GM12878 (cell line): Measurements from ENCODE around the gene NFATC2. TPM values are rescaled to one million over a fixed set of nuclear protein-coding genes. Genes with fewer than 3 reads are reported as not detected.

Experiments
- ATAC-seq: fragments of 200-7000 bp; cut with Tn5 transposase; 3 replicates; pipeline ENCODE4 v1.9.1; 2020; ENCODE audit warnings: mild to moderate bottlenecking, moderate library complexity
- BruUV-seq: library from RNA; stranded (reverse); fragments of 400-500 nt; replicated peaks from 2 replicates; lab custom pipeline; 2021; lab: Mats Ljungman, UMichigan
- CTCF ChIA-PET: fragments of 300-600 bp; sonication (Branson Sonifier 250); formaldehyde crosslinking; extraction: SDS; loops from one replicate; lab custom pipeline; 2021; ENCODE audit warnings: inconsistent platforms; lab: Yijun Ruan, JAX
- POLR2A ChIA-PET: fragments of 350-600 bp; formaldehyde crosslinking; extraction: SDS; loops from one replicate; lab custom pipeline; 2021; ENCODE audit warnings: inconsistent platforms; lab: Charles Lee
- RAD21 ChIA-PET: fragments of 300-600 bp; sonication (Branson Sonifier 250); formaldehyde crosslinking; loops from one replicate; lab custom pipeline; 2023; ENCODE audit warnings: antibody characterized with exemption; ENCODE audit not compliant: unreplicated experiment; lab: Charles Lee
- SMC1A ChIA-PET: fragments of 300-600 bp; sonication (Branson Sonifier 250); formaldehyde crosslinking; loops from one replicate; lab custom pipeline; 2023; ENCODE audit not compliant: unreplicated experiment, uncharacterized antibody; lab: Charles Lee
- DNase-seq: peaks from one replicate; pipeline ENCODE4 v3.0.0-alpha.2; 2011; ENCODE audit warnings: low read depth, low spot score
- FAIRE-seq: peaks from 3 replicates; lab custom pipeline; 2011; peaks lifted over from hg19 to GRCh38; lab: Jason Lieb, UNC
- H2AFZ ChIP-seq: 2 replicates; pipeline ENCODE4 v1.6.0; 2011; ENCODE audit warnings: low read depth, low read length, control low read depth; ENCODE audit not compliant: control insufficient read depth
- H3K27ac ChIP-seq: 2 replicates; pipeline ENCODE4 v1.5.1; 2011; ENCODE audit warnings: control low read depth; ENCODE audit not compliant: control insufficient read depth, insufficient read depth
- H3K27me3 ChIP-seq, 2 experiments: replicated peaks in 1 of 2; 2 replicates each; pipeline versions ENCODE4 v1.6.0 to v1.6.1; 2011; ENCODE audit warnings: low read length in 1 of 2; ENCODE audit not compliant: control insufficient read depth in 2 of 2, insufficient read depth in 2 of 2
- H3K36me3 ChIP-seq, 2 experiments: 2 replicates each; pipeline ENCODE4 v1.5.1; 2011; ENCODE audit warnings: low read length in 1 of 2; ENCODE audit not compliant: control insufficient read depth in 2 of 2, insufficient read depth in 2 of 2
- H3K4me1 ChIP-seq: 2 replicates; pipeline ENCODE4 v1.6.1; 2011; ENCODE audit warnings: mild to moderate bottlenecking, low read length, moderate library complexity, mixed read lengths; ENCODE audit not compliant: control insufficient read depth, insufficient read depth
- H3K4me2 ChIP-seq: 2 replicates; pipeline ENCODE4 v1.6.0; 2011; ENCODE audit warnings: control low read depth; ENCODE audit not compliant: control insufficient read depth, insufficient read depth
- H3K4me3 ChIP-seq: fragments of 200-600 bp; sonication (generic); 2 replicates; pipeline ENCODE4 v1.5.1; 2016
- H3K79me2 ChIP-seq: 2 replicates; pipeline ENCODE4 v1.6.0; 2011; ENCODE audit warnings: low read length; ENCODE audit not compliant: control insufficient read depth, insufficient read depth
- H3K9ac ChIP-seq: 2 replicates; pipeline ENCODE4 v1.8.0; 2011; ENCODE audit warnings: low read length, control low read depth, mixed read lengths; ENCODE audit not compliant: control insufficient read depth, insufficient read depth
- H3K9me3 ChIP-seq: replicated peaks from 3 replicates; pipeline ENCODE4 v1.5.1; 2011; ENCODE audit warnings: mild to moderate bottlenecking, low read length; ENCODE audit not compliant: control insufficient read depth, insufficient read depth
- H4K20me1 ChIP-seq: 2 replicates; pipeline ENCODE4 v1.6.0; 2011; ENCODE audit not compliant: control insufficient read depth, insufficient read depth
- ATF7 ChIP-seq: fragments of 450-650 bp; IDR thresholded peaks from 2 replicates; pipeline ENCODE4 v1.6.1; 2016; ENCODE audit warnings: low read depth, mild to moderate bottlenecking
- BCL11A ChIP-seq: IDR thresholded peaks from 2 replicates; pipeline ENCODE4 v1.6.1; 2011; ENCODE audit warnings: low read depth, low read length
- BCL3 ChIP-seq: IDR thresholded peaks from 2 replicates; pipeline ENCODE4 v1.6.1; 2011; ENCODE audit warnings: borderline replicate concordance, low read depth, mild to moderate bottlenecking, moderate library complexity, low read length; ENCODE audit not compliant: insufficient read depth, poor library complexity, severe bottlenecking
- BHLHE40 ChIP-seq, 2 experiments: fragments of 450-650 bp in 1 of 2; IDR thresholded peaks; 2 replicates each; pipeline ENCODE4 v1.6.1; 2011 to 2017; ENCODE audit warnings: low read depth in 2 of 2, borderline replicate concordance in 1 of 2, improper control_type of control experiment in 1 of 2, low read length in 1 of 2, mild to moderate bottlenecking in 1 of 2
- BRCA1 ChIP-seq: IDR thresholded peaks from 2 replicates; pipeline ENCODE4 v1.6.1; 2011; ENCODE audit warnings: low read depth, low read length, improper control_type of control experiment
- FOS ChIP-seq: IDR thresholded peaks from 3 replicates; pipeline ENCODE4 v1.6.1; 2011; ENCODE audit warnings: borderline replicate concordance; ENCODE audit not compliant: insufficient read length; ENCODE audit errors: extremely low read depth
- HCFC1 ChIP-seq: fragments of 150-350 bp; IDR thresholded peaks from 2 replicates; pipeline ENCODE4 v1.6.1; 2014; ENCODE audit warnings: low read length
- IKZF1 ChIP-seq: fragments of 450-650 bp; conservative IDR thresholded peaks from 2 replicates; pipeline ENCODE4 v1.6.1; 2017; ENCODE audit warnings: antibody characterized with exemption, mild to moderate bottlenecking
- IRF4 ChIP-seq: IDR thresholded peaks from 2 replicates; pipeline ENCODE4 v1.6.1; 2011; ENCODE audit warnings: low read depth, low read length
- JUNB ChIP-seq: IDR thresholded peaks from 2 replicates; pipeline ENCODE4 v1.6.1; 2016; ENCODE audit warnings: antibody characterized with exemption, mild to moderate bottlenecking
- KDM1A ChIP-seq: fragments of 200-600 bp; sonication (generic); IDR thresholded peaks from 2 replicates; pipeline ENCODE4 v1.6.1; 2016; ENCODE audit warnings: borderline replicate concordance
- LARP7 ChIP-seq: fragments of 450-650 bp; IDR thresholded peaks from 2 replicates; pipeline ENCODE4 v1.6.1; 2017; ENCODE audit warnings: mild to moderate bottlenecking
- NFYA ChIP-seq: IDR thresholded peaks from 2 replicates; pipeline ENCODE4 v1.6.1; 2011; ENCODE audit warnings: low read depth, mild to moderate bottlenecking, low read length, improper control_type of control experiment, borderline replicate concordance
- PRDM15 ChIP-seq: fragments of 450-650 bp; formaldehyde crosslinking; IDR thresholded peaks from 2 replicates; pipeline ENCODE4 v1.4.0; 2020; ENCODE audit warnings: mild to moderate bottlenecking, moderate library complexity
- TCF12 ChIP-seq: IDR thresholded peaks from 2 replicates; pipeline ENCODE4 v1.6.1; 2011; ENCODE audit warnings: low read depth, mild to moderate bottlenecking, low read length
- ZBTB33 ChIP-seq: fragments of 450-650 bp; IDR thresholded peaks from 2 replicates; pipeline ENCODE4 v1.6.1; 2017; ENCODE audit warnings: mild to moderate bottlenecking
- ZNF24 ChIP-seq: fragments of 450-650 bp; IDR thresholded peaks from 2 replicates; pipeline ENCODE4 v1.6.1; 2017; ENCODE audit warnings: antibody characterized with exemption, mild to moderate bottlenecking
- ZSCAN29 ChIP-seq: fragments of 450-650 bp; IDR thresholded peaks from 2 replicates; pipeline ENCODE4 v1.6.1; 2017; ENCODE audit warnings: mild to moderate bottlenecking, moderate library complexity
- WGBS: methylation state at CpG from one replicate; pipeline ENCODE4 v1.1.6; 2016; ENCODE audit warnings: low lambda C conversion rate; ENCODE audit not compliant: insufficient replicate concordance, insufficient coverage; ENCODE audit errors: missing lambda C conversion rate; 5-methylcytosine and 5-hydroxymethylcytosine counted together
- in situ Hi-C: fragments of 300-500 bp; cut with MboI; formaldehyde crosslinking; loops from 9 replicates; pipeline ENCODE4 v1.14.3; 2018; ENCODE audit warnings: mixed read lengths
- intact Hi-C: fragments of 100-400 bp; cut with micrococcal nuclease; formaldehyde crosslinking; loops from one replicate; pipeline ENCODE4 v1.14.2; 2022; ENCODE audit not compliant: unreplicated experiment
- polyA plus RNA-seq, 11 experiments: library from polyadenylated mRNA; depleted of rRNA in 4 of 11; unstranded in 6 of 11; stranded (reverse) in 5 of 11; fragments of >200 nt; fragmentation: Nextera tagmentation in 4 of 11; fragmentation: Illumina TruSeq in 1 of 11; extraction: Ambion mirVana in 4 of 11; extraction: Trizol in 1 of 11; gene quantifications; 1 replicate in 1 of 11; 2 replicates in 10 of 11; pipeline versions ENCODE4 v1.2.1 to v1.2.3, GENCODE V29; 2011 to 2016; ENCODE audit warnings: inconsistent platforms in 2 of 11, missing spikeins in 2 of 11, low read depth in 1 of 11
- total RNA-seq, 4 experiments: library from RNA; depleted of rRNA in 3 of 4; stranded (reverse); fragments of >200 nt in 3 of 4; fragmentation: Illumina TruSeq in 1 of 4; extraction: Trizol in 1 of 4; gene quantifications; 2 replicates each; pipeline versions ENCODE4 v1.2.1 to v1.2.3, GENCODE V29; 2013 to 2021

NFATC2 gene
- total and polyA plus RNA-seq, 10 of the 15 experiments (the other 5 are each of a cell fraction or from before 2014, with no cell fraction given): 3.3 to 20.0 (median 7.3) TPM

GRCh38 chr20:51585148-51585547, 42.6 kb upstream of the NFATC2 start:
- Histone ChIP-seq H3K27ac (no peak overlapping the region), H3K4me3 (no peak overlapping the region), H4K20me1 (no peaks in the 10 kb centered on the region), H3K27me3 (peaks cover 0 to 3% of the 10 kb centered on the region in 2 experiments; a peak in 2 of 4 replicates), H3K9me3 (peaks cover 2% of the 10 kb centered on the region; the same call in 2 of the 3 replicates), H3K9ac (no peak overlapping the region), H3K79me2 (no peaks in the 10 kb centered on the region), H2AFZ (no peak overlapping the region), H3K36me3 (no peaks in the 10 kb centered on the region), H3K4me2 (no peak overlapping the region), H3K4me1 (no peaks in the 10 kb centered on the region; the same call in 1 of the 2 replicates)
- intact Hi-C loops: no loop called here
- CTCF ChIA-PET: no interaction called here
- no peak for DNase-seq
- SMC1A ChIA-PET: no interaction called here
- RAD21 ChIA-PET: no interaction called here
- ATAC-seq: no peak
- in situ Hi-C loops: no loop called here
- WGBS: 62% methylated on average over 4 of the region's 4 CpGs
- FAIRE-seq: no peak
- no peak for TF ChIP-seq JUNB
- no peak for TF ChIP-seq PRDM15 (CRISPR knock-in tag)
- no peak for TF ChIP-seq BRCA1
- no peak for TF ChIP-seq HCFC1
- no peak for TF ChIP-seq ATF7
- no peak for TF ChIP-seq LARP7
- no peak for TF ChIP-seq KDM1A
- TF ChIP-seq ZBTB33: no peak
- no peak for TF ChIP-seq ZSCAN29
- TF ChIP-seq TCF12: no peak
- TF ChIP-seq BCL11A: no peak
- TF ChIP-seq NFYA: no peak
- no peak for TF ChIP-seq BHLHE40 (IDR thresholded peaks at IDR 0.05; ENCODE audit: borderline replicate concordance in 1 of 2, low read depth in 2 of 2, low read length in 1 of 2)
- TF ChIP-seq IKZF1: no peak
- TF ChIP-seq FOS: no peak
- TF ChIP-seq ZNF24: no peak
- TF ChIP-seq BCL3: no peak
- no peak for TF ChIP-seq IRF4
- POLR2A ChIA-PET: no interaction called here
- no TSS peak for BruUV-seq
